NOMO-1 treated with dmso at 0.1 percent for 144 hours (cell line): Measurements from ENCODE around the gene SAMD5.

Source experiments
- DNase-seq: peaks from one replicate; lab custom pipeline; 2025; ENCODE audit not compliant: unreplicated experiment; lab: John Stamatoyannopoulos, UW

SAMD5 gene

DNA sequence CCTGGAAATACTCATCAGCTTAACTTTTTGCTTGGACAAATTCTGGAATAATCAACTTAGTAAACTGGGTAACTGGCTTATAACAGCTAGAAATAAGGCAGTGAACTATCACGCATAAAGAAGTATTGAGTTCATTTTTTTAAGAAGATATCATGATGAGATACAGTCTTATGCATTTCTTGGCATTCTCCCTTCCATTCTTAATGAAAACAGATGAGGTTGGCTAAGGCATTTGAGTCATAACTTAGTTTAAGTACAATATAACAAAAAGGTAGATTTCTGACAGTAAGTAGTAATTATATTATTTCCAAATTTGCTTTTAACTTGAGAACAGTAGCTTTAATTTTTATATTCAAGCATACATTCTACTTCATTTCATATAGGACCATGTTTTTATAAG lies 56.1 kb downstream of the SAMD5 start:
- DNase-seq, result no peak

DNA sequence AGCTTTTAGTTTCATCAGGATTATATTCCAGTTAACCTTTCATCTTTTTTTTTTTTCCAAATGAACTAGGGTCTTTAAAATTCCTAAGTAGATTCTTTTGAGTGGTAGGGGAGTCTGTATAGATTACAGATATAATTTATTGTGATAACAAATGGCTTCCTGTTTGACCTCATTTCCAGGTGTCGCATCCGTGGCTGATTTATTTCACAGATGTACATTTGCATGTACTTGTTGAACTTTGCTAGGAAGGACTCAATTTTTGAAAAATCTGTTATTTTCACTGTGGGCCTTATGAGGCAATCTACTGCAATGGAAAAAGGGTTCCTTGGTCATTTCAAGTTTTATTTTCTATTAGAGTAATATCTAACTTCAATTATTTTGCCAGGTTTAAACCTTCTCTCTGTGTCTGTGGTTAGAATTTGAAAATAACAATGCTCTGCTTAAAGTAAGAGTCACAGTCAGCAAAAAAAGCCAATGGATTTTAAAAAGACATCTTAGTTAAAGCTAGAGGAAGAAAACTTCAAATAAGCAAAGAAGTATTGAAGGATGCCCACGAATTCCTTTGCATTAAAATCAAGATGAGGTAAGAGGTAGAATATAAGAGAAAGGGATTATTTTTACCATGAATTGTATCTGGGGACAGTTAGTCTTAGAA lies 57.9 kb downstream of the SAMD5 start:
- no peak for DNase-seq

DNA sequence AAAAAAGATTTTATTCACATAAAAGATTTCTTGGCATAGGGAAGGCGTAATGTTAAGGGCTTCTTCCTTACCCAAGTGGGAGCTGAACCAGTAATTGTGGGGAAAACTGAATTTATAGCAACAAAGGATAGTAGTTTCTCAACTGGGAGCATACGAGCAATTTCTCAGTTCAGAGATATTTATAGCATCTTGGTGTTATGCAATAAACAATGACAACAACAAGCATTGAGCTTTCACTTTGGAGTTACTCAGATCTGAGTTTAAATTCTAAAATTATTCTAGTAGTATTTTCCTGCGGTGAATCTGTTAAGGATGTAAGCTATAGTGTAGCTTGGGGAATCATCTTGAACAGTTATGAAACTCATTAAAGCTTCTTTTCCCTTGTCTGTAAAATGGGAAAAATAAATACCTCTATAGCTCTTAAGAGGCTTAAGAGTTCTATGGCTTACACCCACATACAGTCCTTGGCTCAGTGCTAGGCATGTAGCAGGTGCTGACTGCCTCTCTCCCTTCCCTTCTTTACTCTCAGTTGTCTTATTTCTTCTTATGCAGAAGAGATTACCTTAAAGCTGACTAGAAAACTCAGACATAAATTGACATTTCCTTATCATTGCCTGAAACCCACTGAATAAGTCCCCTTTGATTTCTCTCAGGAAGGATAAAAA lies 58.8 kb downstream of the SAMD5 start:
- DNase-seq, result no peak

DNA sequence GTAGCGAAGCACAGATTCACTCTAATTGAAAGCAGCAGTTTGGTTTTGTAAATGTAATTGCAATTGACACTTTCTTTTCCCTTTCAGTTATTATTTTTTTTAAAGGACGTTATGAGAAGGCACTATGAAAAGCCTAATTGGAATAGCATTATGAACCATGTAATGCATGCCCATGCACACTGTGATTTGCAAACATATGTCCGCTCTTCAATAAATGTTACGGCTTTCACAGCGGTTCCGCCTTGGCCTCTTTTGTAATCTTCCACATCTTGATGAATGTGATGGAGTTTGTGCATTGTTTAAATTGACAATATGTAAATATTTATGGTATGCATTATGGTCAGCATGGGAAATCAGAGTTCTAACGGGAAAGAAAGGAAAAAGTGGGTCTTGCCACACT lies 61.3 kb downstream of the SAMD5 start:
- no peak for DNase-seq

DNA sequence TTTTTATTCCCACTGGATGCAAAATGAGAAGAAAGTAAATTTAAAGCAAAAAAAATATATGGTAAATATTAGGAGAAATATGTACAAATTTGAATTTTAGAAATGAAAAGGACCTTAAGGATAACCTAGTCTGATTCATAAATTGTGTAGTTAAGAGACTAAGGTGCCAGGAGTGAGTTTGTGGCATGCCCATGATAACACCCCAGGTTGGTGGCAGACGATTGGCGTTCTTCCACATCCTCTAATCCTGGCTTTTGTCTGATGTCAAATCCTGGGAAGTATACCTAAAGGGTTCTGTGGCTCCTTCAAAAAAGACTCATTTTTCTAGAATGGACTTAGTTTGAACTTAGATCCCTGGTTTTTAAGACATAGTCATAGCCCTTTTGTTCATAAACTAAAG lies 62.2 kb downstream of the SAMD5 start:
- DNase-seq, result no peak

DNA sequence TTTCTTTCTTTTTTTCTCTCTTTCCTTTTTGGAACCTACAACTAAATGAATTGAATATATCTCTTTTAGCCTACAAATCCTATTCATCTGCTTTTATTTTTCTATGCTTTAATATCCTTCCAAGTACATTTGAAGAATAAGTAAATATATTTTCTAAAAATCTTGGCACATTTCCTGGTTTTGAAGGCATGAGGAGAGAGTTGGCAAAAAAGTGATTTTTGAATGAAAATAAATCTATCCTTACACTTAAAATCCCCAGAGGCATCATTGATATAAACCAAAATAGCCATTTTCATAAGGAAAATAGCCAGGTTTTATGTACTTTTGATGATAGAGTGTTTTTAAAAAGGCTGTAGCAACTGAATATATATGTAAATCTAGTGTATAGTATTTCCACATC lies 69.0 kb downstream of the SAMD5 start:
- no peak for DNase-seq

DNA sequence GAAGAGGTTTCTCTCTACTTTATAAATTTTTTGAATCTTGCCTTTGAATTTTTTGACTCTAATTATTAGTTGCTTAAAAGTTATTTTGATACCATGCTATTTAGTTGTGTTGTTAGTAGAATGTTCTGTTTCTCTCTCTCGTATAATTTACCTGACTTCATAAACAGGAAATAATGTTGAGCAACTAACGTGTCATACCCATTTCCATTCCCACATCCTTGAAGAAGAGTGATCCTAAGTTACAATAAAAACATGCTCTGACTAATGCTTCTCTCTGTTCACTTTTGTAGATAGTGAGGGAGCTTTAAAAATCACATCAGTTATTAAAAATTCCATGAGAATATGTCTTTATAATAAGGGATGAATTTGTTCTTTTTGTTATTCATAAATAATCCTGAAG lies 69.7 kb downstream of the SAMD5 start:
- DNase-seq, result no peak

DNA sequence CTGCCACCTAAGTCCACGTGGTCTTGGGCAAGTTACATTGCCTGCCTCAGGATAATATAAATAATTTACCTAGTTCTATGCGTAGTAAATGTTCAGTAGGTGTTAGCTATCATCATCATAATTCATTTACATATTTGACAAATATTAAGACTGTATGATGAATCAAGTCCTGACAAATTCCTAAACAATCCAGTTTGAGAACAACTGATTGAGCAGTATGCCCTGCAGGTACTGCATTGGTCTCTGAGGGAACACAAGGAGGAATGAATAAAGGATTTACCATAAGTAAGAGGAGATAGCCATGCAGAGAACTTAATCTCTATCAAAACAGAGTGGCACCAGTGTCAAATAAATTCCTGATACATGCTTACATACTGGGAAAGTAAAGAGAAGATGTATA lies 70.4 kb downstream of the SAMD5 start:
- DNase-seq, result no peak

DNA sequence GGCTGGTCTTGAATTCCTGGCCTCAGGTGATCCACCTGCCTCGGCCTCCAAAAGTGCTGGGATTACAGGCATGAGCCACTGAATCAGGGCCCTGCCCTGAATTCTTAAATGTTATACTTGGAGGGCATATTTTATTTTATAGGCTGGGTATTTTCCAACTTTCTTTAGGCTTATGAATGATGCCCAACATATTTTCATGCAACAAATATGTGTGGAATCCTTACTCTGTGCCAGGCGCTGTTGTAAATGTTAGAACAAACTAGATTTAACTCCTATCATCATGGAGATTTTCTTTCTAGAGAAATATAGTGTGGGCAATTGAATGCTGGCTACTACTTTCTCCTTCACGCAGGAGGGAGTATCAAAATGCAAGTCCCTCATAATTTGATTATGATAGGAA lies 71.2 kb downstream of the SAMD5 start:
- DNase-seq, result no peak

DNA sequence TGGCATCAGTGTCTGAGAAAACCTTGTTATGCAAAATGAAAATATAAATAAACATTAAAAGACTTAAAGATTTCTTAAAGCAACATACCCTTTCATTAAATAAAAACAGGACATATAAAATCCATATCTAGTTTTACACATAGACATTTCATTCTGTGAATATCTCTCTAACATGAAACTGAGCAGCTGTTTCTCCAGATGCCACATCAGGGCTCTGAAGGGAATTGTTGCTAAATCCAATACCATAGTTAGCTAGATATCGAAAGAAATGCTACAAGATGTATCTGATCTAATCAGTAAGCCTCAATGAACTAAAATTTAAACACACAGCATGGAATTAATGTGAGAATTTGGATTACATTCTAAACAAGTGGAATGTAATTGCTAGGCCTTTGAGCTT lies 74.5 kb downstream of the SAMD5 start:
- no peak for DNase-seq

DNA sequence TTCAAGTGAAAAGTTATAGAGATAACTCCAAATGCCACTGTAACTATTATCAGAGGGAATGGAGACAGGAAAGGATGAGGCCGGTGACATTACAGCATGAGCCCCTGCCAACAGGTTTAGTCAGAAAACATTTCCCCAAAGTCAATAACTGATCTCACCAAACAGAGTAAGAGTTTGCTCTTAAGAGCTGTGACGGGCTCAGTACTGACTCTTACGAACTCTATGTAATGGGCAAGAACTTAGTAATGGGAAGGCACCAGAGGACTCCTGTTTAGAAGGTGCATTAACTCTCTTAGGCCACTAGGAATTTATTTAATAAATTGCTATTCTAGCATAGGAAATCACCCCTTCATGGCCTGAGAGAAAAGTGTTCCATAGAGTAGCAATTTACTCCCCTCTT lies 76.8 kb downstream of the SAMD5 start:
- no peak for DNase-seq

DNA sequence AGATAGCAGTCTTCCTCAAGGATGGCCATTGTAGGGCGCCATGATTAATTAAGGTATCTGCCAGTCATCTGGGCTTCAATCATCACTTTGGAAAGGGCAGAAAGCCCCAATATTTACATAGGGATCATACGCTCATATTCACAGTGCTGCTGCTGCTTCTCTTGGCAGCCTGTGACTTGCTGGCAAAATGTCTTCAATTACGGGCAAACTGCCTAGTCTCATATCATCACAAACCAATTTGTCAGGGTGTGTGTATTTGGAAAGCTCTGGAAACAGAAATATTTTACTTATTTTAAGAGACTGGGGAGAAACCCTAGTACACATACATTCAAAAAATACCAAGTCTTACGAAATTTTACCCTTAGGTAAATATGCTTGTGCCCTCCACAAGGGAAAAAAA lies 77.6 kb downstream of the SAMD5 start:
- DNase-seq, result no peak

DNA sequence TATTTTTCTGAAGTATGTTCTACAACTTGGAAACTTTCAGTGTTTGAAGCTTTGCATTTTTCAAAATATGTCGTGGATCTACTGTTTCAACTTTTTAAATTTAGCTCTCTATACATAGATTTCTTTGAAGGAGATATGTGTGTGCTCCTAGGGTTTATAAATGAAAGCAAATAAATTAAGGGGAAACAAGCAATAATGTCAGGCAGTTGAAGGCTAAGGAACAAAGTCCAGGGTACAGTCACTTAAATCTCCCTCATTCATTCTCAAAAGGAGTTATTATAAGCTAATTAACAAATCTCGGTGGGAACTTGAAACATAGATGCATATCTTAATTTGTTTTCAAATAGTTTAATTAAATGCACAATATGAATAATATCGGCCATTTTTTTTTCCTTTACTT lies 79.4 kb downstream of the SAMD5 start:
- no peak for DNase-seq

DNA sequence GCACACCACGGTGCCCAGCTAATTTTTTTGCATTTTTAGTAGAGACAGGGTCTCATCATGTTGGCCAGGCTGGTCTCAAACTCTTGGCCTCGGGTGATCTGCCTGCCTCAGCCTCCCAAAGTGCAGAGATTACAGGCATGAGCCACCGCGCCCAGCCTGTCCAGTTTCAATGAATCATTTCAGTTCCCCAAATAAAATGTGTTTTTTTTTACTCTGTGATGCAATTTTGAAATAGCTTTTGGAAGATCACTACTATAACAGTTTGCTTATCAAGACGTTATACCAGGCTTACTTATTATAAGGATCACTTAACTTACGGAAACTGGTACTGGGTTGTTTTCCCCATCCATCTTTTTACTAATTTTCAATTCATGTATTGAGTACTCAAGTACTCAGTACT lies 80.0 kb downstream of the SAMD5 start:
- no peak for DNase-seq

DNA sequence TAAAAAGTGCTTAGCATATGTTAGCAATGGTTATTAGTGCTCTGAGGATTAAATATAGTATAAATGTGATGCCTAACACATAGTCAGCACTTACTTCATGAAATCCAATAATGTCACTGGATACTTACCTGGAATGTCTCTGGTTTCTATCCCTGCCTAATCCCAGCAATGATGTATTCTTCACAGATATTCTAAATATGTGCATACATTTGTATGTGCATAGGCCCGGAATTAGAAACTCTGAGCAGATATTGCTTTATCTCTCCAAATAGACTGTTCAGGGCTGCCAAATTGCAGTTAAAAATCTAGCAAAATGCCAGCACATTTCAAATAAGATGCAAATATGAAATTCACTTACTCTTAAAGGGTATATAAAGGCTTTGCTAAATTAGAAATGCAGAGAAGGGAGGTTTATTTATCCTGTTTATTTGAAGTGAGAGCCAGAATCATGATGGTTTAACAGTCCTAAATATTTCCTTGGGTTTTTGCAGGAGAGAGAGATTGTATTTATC lies 81.3 kb downstream of the SAMD5 start:
- no peak for DNase-seq

DNA sequence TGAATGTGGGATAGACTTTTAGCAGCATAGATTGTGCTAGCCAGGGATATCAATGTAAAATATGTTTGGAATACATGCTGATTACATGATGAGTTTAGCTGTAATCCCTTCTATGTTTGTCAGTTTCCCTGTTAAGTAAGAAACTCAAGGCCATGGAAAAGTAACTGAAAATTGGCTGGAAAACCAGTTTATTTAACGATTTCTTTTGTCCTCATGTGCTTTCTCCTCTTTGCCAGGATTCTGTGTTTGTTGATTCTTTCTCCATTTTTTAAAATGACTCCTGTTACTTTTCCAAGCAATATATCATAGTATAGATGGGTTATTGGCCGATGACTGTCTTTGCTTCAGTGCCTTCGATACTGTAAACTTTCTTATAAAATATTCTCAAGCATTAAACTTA lies 87.5 kb downstream of the SAMD5 start:
- DNase-seq, result no peak

DNA sequence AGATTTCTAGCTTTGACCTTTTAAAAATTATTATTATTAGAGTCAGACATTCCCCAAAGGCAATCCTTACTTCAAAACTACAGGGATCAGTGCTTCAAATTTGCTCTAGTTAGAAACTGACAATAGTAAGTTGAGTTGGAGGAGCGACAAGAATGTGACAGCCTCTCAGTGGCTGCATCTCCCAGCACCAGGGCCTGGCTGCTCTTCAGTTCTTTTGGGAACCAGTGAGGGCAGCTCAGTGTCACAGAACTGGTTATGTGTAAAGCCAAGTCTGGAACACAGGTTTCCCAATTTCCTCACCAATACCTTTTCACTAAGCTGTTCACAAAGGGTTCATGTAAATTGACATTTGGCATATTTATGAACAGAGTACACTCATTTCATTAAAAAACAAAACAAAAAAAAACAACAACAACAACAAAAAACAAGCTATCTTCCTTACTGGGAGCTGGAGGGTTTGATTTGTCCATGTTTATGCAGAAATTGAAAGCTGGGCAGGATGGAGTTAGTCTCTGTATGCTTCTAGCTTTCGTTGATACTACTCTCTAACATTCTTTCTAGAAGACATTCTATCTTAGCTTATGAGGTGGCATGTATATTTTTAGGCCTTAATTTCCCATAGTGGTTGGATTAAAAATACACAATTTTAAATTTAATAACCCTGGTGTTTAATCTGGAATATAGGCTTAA lies 95.0 kb downstream of the SAMD5 start:
- DNase-seq, result no peak

DNA sequence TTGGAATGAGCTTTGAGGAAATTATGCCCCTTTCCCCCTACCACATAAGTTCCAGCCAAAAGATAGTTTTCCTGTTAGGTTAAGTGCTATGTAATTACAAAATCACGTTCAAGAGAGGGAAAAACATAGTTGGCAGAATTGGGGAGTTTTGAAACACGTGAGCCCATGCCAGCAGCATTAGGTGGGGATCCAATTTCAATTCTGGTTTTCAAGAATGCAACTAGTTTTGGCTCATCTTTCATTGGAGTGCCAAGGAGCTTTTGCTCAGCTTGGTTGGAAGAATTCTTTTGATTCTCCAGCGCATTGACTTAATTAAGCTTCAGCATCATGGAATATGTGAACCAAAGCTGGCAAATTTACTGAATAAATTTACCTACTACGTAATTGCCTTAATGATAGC lies 95.9 kb downstream of the SAMD5 start:
- no peak for DNase-seq

DNA sequence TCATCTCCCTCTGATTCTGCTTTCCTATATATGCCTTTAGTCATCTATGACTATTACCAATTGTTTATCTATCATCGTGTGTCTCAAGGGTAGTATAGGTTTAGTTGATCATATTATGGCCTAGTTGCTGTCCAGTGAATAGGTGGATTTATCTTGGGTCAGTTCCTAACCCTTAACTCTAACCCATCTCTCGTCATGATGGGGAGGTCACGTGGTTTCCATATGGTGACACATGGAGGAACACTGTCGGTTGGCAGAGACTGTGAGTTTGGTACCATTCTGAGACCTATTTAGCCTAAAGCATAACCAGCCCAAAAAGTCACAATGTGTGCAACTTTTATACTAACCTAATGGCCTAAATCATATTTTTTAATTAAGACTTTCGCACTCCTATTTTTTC lies 103.5 kb downstream of the SAMD5 start:
- no peak for DNase-seq

DNA sequence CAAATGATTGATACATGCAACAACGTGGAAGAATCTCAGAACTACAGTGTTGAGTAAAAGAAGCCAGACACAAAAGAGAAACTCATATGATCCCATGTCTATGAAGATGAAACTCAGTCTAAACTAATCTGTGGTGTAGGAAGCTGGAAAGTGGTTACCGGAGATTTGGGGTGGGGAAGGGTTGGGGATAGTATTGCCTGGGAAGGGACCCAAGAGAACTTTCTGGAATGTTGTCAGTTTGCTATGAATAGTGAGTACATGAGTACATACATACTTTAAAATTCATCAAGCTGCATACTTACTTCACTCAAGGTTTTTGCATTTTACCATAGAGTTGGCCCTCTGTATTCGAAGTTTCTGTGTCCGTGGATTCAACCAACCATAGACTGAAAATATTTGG lies 106.0 kb downstream of the SAMD5 start:
- DNase-seq, result no peak

DNA sequence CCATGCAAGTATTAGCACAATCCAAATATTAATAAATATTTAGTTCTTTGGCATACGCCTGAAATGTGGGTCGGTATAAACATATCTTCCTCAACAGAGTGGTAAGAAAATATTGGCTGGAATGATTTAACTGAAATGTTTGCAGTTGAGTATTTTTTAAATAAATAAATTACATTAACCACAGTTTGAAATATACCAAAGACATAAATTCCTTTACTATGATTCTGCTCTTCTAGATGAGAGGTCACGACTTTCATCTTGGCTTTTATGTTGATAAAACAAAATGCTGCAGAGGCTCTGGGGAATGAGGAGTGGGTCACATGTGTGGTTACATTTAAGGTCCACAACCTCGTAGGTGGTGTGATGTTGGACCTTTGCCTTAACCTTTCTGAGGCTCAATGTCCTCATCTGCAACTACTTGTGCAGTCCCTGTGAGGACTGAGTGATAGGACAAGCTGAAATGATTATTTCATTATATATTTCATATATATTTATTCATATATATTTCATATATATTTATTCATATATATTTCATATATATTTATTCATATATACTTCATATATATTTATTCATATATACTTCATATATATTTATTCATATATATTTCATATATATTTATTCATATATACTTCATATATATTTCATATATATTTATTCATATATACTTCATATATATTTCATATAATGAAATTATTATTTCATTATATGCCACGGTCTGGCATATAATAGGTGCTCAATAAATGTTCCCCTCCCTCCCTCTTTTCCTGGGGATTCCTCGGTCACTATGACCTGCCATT lies 107.4 kb downstream of the SAMD5 start:
- no peak for DNase-seq

DNA sequence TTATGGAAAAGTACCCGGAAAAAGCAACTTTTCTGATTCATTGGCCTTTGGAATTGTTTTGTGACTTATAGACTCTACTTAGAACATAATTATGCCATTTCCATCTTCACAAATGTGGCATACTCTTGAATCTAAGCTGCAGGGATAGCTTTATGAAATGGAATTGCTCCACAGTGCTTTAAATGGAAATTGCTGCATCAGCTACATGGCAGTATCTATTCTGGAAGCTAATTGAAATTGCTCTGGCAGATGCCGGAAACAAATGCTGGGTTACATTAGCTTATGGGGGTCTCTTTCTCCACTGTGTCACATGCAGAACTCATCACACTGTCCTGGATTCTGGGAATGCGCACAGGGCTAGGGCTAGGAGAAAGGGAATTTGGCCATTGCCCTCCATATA lies 108.9 kb downstream of the SAMD5 start:
- no peak for DNase-seq
